Fibroblast of mammary gland (primary cell): ENCODE measurements around the gene ZNF319.
A peak's percentile ranks its signal among the peaks of the same experiment; 100 is the strongest.

Source experiments
- DNase-seq: peaks from one replicate; pipeline ENCODE4 v3.0.0-alpha.2; 2010; ENCODE audit warnings: low read depth
- H3K4me3 ChIP-seq: 2 replicates; pipeline ENCODE4 v1.5.1; 2011; ENCODE audit warnings: low read depth, mild to moderate bottlenecking, low read length, moderate library complexity; ENCODE audit not compliant: control insufficient read depth
- TF ChIP-seq, protein P1 (sequence below): conservative IDR thresholded peaks from 2 replicates; pipeline ENCODE4 v1.5.1; 2011; ENCODE audit warnings: low read depth, low read length, inconsistent platforms; ENCODE audit not compliant: control insufficient read depth, insufficient read depth

The ZNF319 gene

DNA sequence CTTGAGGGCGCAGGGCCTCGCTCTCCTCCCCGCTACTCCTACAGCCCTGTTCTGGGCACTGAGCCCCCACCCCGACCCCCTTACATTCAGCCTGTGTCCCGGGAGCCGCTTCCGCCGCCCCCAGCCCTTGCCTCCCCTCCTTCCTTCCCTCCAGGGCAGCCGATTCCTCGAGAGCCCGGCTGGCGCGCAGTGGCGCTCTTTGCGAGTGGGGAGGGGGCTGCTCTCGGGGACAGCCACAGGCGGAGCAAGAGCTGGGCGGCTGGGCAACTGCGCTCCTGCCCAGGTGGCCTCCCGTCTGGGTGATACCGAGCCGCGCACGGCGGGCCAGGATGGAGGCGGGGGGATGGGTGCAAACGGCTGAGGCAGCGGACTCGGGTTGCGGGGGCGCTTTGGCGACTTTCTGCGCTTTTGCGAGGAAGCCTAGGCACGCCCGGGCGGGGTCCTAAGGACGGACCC lies 26.3 kb upstream of the ZNF319 start:
- H3K4me3 ChIP-seq, result peak overlapping the region; percentile 13
- DNase-seq, result no peak
- TF ChIP-seq, protein P1, sequence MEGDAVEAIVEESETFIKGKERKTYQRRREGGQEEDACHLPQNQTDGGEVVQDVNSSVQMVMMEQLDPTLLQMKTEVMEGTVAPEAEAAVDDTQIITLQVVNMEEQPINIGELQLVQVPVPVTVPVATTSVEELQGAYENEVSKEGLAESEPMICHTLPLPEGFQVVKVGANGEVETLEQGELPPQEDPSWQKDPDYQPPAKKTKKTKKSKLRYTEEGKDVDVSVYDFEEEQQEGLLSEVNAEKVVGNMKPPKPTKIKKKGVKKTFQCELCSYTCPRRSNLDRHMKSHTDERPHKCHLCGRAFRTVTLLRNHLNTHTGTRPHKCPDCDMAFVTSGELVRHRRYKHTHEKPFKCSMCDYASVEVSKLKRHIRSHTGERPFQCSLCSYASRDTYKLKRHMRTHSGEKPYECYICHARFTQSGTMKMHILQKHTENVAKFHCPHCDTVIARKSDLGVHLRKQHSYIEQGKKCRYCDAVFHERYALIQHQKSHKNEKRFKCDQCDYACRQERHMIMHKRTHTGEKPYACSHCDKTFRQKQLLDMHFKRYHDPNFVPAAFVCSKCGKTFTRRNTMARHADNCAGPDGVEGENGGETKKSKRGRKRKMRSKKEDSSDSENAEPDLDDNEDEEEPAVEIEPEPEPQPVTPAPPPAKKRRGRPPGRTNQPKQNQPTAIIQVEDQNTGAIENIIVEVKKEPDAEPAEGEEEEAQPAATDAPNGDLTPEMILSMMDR, result no peak

DNA sequence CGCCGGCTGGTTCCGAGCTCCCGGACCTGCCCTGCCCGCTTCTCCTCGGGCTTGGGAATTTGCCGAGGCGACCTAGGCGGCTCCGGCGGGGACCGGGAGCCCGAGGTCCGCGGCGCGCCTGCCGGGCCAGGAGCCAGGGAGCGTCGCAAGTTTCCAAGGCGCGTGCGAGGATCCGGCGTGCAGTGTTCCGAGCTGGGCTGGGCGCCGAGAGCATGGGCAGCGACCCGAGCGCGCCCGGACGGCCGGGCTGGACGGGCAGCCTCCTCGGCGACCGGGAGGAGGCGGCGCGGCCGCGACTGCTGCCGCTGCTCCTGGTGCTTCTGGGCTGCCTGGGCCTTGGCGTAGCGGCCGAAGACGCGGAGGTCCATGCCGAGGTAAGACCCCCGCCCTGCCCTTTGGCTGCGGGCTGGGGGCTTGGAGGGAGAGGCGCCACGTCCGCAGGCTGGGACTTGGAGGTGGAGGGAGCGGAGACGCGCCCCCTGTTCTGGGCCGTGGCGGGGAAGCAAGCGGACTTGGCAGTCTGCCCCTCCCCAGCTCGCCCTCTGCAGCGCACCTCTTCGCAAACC lies 25.8 kb upstream of the ZNF319 start:
- TF ChIP-seq, protein P1, result no peak
- peak; percentile 28 for DNase-seq
- peak overlapping the region; percentile 20 for H3K4me3 ChIP-seq

DNA sequence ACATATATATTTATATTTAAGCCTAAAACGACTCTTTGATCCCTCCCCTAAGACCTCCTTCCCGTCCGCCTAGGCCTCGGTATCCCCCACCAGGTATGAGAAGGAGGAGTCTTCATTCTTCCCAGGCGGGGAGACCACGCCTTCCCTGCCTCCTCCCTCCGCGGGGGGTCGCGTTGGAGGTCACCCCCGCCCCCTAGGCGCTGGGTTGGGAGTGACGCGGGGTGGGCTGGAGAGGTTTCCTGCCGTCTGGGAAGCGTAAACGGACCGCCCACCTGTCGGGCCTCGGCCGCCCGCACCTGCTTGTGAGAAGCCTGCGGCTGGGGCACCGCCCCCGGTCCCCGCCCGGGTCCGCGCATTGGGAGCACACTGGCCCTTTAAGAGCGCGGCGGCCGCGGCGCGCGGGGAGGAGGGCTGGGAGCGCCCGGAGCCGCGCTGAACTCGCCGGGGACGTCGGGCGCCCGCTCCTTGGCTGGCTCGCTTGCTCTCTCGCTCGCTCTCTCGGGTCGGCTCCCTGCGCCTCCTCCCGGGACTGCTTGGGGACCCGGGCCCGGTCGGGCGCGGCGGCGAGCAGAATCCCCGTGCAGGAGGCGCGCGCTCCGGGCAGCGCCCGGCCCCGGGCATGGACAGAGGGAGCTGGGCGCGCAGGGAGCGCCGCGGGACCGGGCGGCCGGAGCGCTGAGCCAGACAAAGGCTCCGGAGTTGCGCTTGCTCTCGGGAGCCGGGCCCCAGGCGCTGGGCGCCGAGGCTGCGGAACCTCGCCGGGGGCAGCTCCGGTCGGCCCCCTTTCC lies 25.1 kb upstream of the ZNF319 start, which contains the start of gene MMP15:
MMP15 (plus strand) TSS at position 404 of the 788 bp plus-strand sequence. CDS start 597 bp downstream, outside the sequence.
- TF ChIP-seq, protein P1, result no peak
- H3K4me3 ChIP-seq, result peak within 1 kb of the TSS; percentile 41
- DNase-seq, result peak; percentile 46

DNA sequence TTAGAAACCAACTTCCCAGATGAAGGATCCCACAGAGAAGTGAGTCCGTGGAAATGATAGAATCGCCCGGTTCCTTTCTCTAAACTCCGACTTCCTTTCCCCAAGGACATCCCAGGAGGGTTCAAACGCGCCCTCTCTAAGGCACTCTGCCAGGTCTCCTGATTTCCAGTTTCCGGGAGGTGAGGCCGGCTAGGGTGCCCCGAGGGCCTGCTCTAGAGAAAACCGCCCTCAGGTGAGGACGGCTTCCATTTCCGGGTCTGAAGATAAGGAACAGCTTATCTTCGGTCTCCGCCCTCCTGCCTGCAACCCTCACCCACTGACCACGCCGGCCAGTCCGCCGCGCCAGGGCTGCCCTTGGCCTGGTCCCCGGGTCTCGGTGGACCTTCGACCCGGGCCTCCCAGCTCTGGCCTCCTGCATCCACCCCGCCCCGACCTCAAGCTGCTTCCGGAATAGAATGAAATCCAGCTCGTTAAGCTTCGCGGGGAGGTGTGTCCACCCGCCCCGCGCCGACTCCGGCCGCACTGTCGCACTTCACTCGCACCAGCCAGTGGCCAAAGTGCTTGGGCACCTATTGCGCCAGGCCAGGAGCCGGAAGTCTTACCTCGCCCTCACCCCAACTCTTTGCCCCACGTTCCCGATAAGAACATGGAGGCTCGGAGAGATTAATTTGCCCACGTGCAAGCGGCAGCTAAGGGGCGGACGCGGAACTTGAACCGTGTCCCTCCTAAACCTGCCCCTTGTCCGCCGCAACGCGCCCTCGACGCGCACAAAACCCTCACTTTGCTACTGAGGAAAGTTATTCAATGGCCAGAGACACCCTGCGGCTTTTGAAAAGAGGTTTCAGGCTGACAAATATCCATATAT lies 24.2 kb upstream of the ZNF319 start:
- TF ChIP-seq, protein P1, result no peak
- H3K4me3 ChIP-seq, result peak overlapping the region; percentile 41
- no peak for DNase-seq

DNA sequence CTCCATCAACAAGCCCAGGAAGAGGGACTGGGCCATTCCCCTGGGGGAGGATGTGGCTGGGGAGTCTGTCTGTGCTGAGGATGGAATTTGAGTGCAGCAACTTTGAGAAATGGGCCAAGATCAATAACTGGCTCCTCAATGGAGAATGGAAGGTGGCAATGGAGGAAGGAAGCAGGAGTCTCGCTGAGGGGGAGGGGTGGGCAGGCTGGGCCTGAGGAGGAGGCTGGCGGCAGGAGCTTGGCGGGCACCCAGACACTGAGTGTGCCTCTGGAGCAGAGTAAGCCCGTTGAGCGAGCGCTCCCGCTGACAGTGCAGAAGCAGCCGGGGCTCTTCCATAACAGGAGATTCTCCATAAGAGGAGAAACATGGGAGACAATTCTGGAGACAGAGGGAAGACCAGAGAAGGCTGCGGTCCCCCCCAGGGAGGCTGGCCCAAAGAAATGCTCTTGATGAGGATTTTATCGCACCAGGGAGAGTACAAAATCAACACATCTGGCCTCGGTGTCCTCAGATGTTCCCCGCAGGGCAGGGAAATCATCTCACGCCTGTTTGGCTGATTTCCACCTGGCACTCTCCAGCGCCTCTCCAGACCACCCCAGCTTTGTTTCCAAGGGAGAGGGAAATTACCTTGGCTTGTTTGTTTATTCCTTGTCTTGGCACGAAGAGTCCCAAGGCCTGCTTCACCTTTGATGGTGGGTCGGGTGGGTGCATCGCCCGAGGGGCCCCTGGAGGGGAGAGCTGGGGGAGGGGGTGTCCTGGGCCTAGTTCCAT lies 22.3 kb upstream of the ZNF319 start:
- DNase-seq, result peak; percentile 76
- H3K4me3 ChIP-seq, result no peak overlapping the region
- TF ChIP-seq, protein P1, result no peak
